RWPE2 (cell line): ENCODE data around the gene CYP3A5.
"Not testable (repeated sequence)": the region's sequence is repeated elsewhere in the genome, so short reads cannot be mapped to it uniquely, and the experiment has no call there.

Experiments
- ATAC-seq: fragments of 200-7000 bp; cut with Tn5 transposase; 3 replicates; pipeline ENCODE4 v1.9.1; 2021; ENCODE audit warnings: low read depth
- DNase-seq: peaks from one replicate; pipeline ENCODE4 v3.0.0-alpha.2; 2020; ENCODE audit warnings: low spot score
- H3K27ac ChIP-seq: fragments of 450-650 bp; 2 replicates; pipeline ENCODE4 v1.5.1; 2017; ENCODE audit warnings: mild to moderate bottlenecking; ENCODE audit not compliant: poor library complexity, severe bottlenecking
- H3K27me3 ChIP-seq: fragments of 250-450 bp; sonication (Bioruptor Pico); 2 replicates; pipeline ENCODE4 v1.5.1; 2021; ENCODE audit warnings: mild to moderate bottlenecking, moderate library complexity; ENCODE audit not compliant: insufficient read depth, poor library complexity, severe bottlenecking
- H3K36me3 ChIP-seq: fragments of 250-450 bp; sonication (Bioruptor Pico); 2 replicates; pipeline ENCODE4 v1.5.1; 2020; ENCODE audit warnings: low read depth, mild to moderate bottlenecking, moderate library complexity
- H3K4me1 ChIP-seq: fragments of 250-450 bp; sonication (Bioruptor Pico); 2 replicates; pipeline ENCODE4 v1.5.1; 2021; ENCODE audit warnings: mild to moderate bottlenecking, moderate library complexity; ENCODE audit not compliant: insufficient read depth, poor library complexity, severe bottlenecking
- H3K4me3 ChIP-seq: fragments of 250-450 bp; sonication (Bioruptor Pico); 2 replicates; pipeline ENCODE4 v1.5.1; 2021; ENCODE audit warnings: mild to moderate bottlenecking, moderate library complexity; ENCODE audit not compliant: severe bottlenecking
- H3K9me3 ChIP-seq: fragments of 250-450 bp; sonication (Bioruptor Pico); 2 replicates; pipeline ENCODE4 v1.5.1; 2021; ENCODE audit warnings: mild to moderate bottlenecking, moderate library complexity; ENCODE audit not compliant: severe bottlenecking
- CTCF ChIP-seq: fragments of 450-650 bp; IDR thresholded peaks from one replicate; pipeline ENCODE4 v1.5.1; 2017; ENCODE audit warnings: mild to moderate bottlenecking, moderate library complexity; ENCODE audit not compliant: poor library complexity, severe bottlenecking

Gene CYP3A5

GRCh38 chr7:99643464-99643863 lies 36.3 kb downstream of the CYP3A5 start:
- no peak overlapping the region for H3K27ac ChIP-seq

GRCh38 chr7:99642027-99642426 lies 37.8 kb downstream of the CYP3A5 start:
- DNase-seq (no peak), ATAC-seq (no peak)
- Histone ChIP-seq H3K4me1 (no peaks in the 10 kb centered on the region), H3K9me3 (peaks cover 3% of the 10 kb centered on the region), H3K36me3 (no peaks in the 10 kb centered on the region), H3K27ac (no peak overlapping the region), H3K4me3 (no peak overlapping the region), H3K27me3 (no peaks in the 10 kb centered on the region)
- TF ChIP-seq CTCF: no peak

More at GRCh38 chr7:99643464-99643863, 36.3 kb downstream of the CYP3A5 start:
- Histone ChIP-seq H3K4me1 (no peaks in the 10 kb centered on the region), H3K27me3 (no peaks in the 10 kb centered on the region), H3K9me3 (peaks cover 3% of the 10 kb centered on the region), H3K4me3 (no peak overlapping the region), H3K36me3 (no peaks in the 10 kb centered on the region)
- ATAC-seq: no peak
- no peak for DNase-seq
- no peak for TF ChIP-seq CTCF

- Histone ChIP-seq H3K9me3 (no peaks in the 10 kb centered on the region), H3K36me3 (no peaks in the 10 kb centered on the region), H3K27me3 (no peaks in the 10 kb centered on the region), H3K4me3 (no peak overlapping the region), H3K27ac (no peak overlapping the region), H3K4me1 (peaks cover 12% of the 10 kb centered on the region)
- TF ChIP-seq CTCF: no peak
- ATAC-seq: no peak
- DNase-seq: no peak
These were observed 40.5 kb downstream of the CYP3A5 start for GRCh38 chr7:99639267-99639666.

- H3K4me1 ChIP-seq: peaks cover 12% of the 10 kb centered on the region
- no peak for TF ChIP-seq CTCF
- H3K4me3 ChIP-seq: no peak overlapping the region
- H3K27me3 ChIP-seq: no peaks in the 10 kb centered on the region
- no peak for ATAC-seq
- no peaks in the 10 kb centered on the region for H3K9me3 ChIP-seq
- H3K27ac ChIP-seq: no peak overlapping the region
- no peaks in the 10 kb centered on the region for H3K36me3 ChIP-seq
- no peak for DNase-seq
These were observed 41.1 kb downstream of the CYP3A5 start for GRCh38 chr7:99638731-99639130.

- ATAC-seq, DNase-seq, H3K36me3 ChIP-seq, H3K9me3 ChIP-seq, H3K27me3 ChIP-seq, H3K27ac ChIP-seq, H3K4me3 ChIP-seq: not testable (repeated sequence)
- H3K4me1 ChIP-seq: peaks cover 12% of the 10 kb centered on the region
These were observed 42.4 kb downstream of the CYP3A5 start for GRCh38 chr7:99637414-99637813.
